ENCODE measurements around the gene GRIPAP1. TPM values are rescaled to one million over a fixed set of nuclear protein-coding genes. Genes with fewer than 3 reads are reported as not detected.

Gene GRIPAP1
- total RNA-seq, 6 experiments from 2014 or later: 23.2 to 32.1 (median 27.5) TPM

DNA sequence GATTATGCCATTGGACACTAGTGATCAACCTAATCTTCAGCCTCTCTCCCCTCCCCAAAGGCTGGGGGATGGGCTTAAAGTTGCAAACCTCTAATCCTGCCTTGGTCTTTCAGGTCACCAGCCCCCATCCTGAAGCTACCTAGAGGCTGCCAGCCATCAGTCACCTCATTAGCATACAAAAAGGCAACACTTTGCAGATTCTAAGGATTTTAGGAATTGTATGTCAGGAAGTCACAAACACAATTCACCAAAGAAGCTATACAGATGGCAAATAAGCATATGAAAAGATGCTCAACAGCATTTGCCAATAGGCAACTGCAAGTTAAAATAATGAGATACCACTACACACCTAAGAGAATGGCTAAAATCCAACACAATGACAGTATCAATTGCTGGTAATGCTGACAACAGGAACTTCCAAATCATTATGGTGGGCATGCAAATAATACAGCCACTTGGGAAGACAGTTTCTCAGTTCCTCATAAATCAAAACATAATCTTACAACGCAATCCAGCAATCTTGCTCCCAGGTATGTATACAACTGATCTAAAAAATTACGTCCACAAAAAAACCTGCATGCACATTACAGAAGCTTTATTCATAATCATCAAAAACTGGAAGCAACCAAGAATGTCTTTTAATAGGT, 74.2 kb downstream of the GRIPAP1 start:
- H3K9me3 Mint-ChIP-seq: no peaks in the 10 kb centered on the region
- peaks cover 3% of the 10 kb centered on the region; the same call in 1 of the 2 replicates for H3K36me3 Mint-ChIP-seq (ENCODE audit: low read depth)
- TF ChIP-seq, protein P1, sequence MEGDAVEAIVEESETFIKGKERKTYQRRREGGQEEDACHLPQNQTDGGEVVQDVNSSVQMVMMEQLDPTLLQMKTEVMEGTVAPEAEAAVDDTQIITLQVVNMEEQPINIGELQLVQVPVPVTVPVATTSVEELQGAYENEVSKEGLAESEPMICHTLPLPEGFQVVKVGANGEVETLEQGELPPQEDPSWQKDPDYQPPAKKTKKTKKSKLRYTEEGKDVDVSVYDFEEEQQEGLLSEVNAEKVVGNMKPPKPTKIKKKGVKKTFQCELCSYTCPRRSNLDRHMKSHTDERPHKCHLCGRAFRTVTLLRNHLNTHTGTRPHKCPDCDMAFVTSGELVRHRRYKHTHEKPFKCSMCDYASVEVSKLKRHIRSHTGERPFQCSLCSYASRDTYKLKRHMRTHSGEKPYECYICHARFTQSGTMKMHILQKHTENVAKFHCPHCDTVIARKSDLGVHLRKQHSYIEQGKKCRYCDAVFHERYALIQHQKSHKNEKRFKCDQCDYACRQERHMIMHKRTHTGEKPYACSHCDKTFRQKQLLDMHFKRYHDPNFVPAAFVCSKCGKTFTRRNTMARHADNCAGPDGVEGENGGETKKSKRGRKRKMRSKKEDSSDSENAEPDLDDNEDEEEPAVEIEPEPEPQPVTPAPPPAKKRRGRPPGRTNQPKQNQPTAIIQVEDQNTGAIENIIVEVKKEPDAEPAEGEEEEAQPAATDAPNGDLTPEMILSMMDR (IDR thresholded peaks at IDR 0.05): no peak
- DNase-seq: no peak
- no peaks in the 10 kb centered on the region for H3K27me3 Mint-ChIP-seq (ENCODE audit: insufficient read depth)
- H3K4me1 Mint-ChIP-seq (ENCODE audit: low read depth): no peaks in the 10 kb centered on the region
- no peak overlapping the region for H3K27ac Mint-ChIP-seq
- no peak overlapping the region for H3K4me3 Mint-ChIP-seq

DNA sequence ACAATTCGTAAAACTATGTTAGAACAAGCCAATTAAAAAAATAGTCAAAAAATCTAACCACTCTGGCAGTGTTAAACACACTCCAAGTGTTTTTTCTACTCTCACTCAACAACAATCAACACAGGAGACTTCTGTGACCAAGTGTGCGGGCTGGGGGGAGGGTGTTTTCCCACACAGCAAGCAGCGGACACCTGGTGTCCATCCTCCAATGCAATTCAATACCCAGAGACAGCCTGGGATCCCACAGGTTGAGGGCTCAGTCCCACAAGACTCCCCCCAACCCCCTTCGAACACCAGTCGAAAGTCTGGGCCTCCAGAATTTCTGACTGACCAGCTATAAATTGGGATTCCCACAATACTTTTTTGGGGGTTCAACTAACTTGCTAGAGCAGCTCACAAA, 74.9 kb downstream of the GRIPAP1 start:
- H3K27ac Mint-ChIP-seq: no peak overlapping the region
- DNase-seq: no peak
- H3K27me3 Mint-ChIP-seq (ENCODE audit: insufficient read depth): no peaks in the 10 kb centered on the region
- no peak overlapping the region for H3K4me3 Mint-ChIP-seq
- H3K4me1 Mint-ChIP-seq (ENCODE audit: low read depth): no peaks in the 10 kb centered on the region
- H3K36me3 Mint-ChIP-seq (ENCODE audit: low read depth): peaks cover 3% of the 10 kb centered on the region; the same call in 1 of the 2 replicates
- TF ChIP-seq, protein P1 (IDR thresholded peaks at IDR 0.05): no peak
- no peaks in the 10 kb centered on the region for H3K9me3 Mint-ChIP-seq

GRCh38 chrX:48924270-48924669, 77.8 kb downstream of the GRIPAP1 start:
- no peak for DNase-seq
- Mint-ChIP-seq H3K27me3 (ENCODE audit: insufficient read depth) (no peaks in the 10 kb centered on the region), H3K4me3 (no peak overlapping the region), H3K36me3 (ENCODE audit: low read depth) (no peaks in the 10 kb centered on the region), H3K9me3 (no peaks in the 10 kb centered on the region), H3K27ac (no peak overlapping the region), H3K4me1 (ENCODE audit: low read depth) (peaks cover 15% of the 10 kb centered on the region)
- TF ChIP-seq, protein P1 (IDR thresholded peaks at IDR 0.05): no peak

DNA sequence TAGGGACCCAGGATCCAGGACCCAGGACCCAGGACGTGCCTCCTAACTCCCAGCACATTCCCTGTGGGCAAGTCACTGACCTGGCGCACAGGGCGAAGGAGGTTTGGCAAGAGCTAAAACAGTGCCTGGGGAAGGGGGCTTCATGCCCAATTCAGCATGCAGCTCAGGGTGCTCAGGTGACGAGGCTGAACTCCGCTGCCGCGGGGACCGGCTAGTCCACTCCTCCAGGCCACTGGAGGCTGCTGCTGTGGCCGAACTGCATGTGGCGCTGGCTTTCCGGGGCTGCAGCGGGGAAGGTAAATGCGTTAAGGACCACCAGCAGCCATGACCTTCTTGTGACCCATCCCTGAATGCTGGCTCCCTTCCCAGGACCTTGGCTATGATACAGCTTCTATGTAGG, 78.3 kb downstream of the GRIPAP1 start:
- peaks cover 16% of the 10 kb centered on the region for H3K4me1 Mint-ChIP-seq (ENCODE audit: low read depth)

More for the DNA sequence above, 78.3 kb downstream of the GRIPAP1 start:
- H3K4me3 Mint-ChIP-seq: no peak overlapping the region
- H3K9me3 Mint-ChIP-seq: no peaks in the 10 kb centered on the region
- no peak overlapping the region for H3K27ac Mint-ChIP-seq
- H3K27me3 Mint-ChIP-seq (ENCODE audit: insufficient read depth): no peaks in the 10 kb centered on the region
- DNase-seq: no peak
- H3K36me3 Mint-ChIP-seq (ENCODE audit: low read depth): no peaks in the 10 kb centered on the region
- TF ChIP-seq, protein P1 (IDR thresholded peaks at IDR 0.05): no peak

Other genes with a start within 250 kb of the GRIPAP1 start
- not detected for gene GLOD5, start 240.5 kb downstream of the GRIPAP1 start, total RNA-seq (2021; fragmentation: NEBNext Ultra II Directional; extraction: Animal tissue kit (Norgen Biotek cat#: 25700))
- gene GATA1, start 215.7 kb downstream of the GRIPAP1 start, total RNA-seq (2021; fragmentation: NEBNext Ultra II Directional; extraction: Animal tissue kit (Norgen Biotek cat#: 25700)): not detected
- 10 to 100 TPM; 22.4 to 30.8 (median 27.1) TPM for gene HDAC6, start 200.2 kb downstream of the GRIPAP1 start, total RNA-seq (2021; fragmentation: NEBNext Ultra II Directional; extraction: Animal tissue kit (Norgen Biotek cat#: 25700))
- gene ERAS, start 175.8 kb downstream of the GRIPAP1 start, total RNA-seq (2021; fragmentation: NEBNext Ultra II Directional; extraction: Animal tissue kit (Norgen Biotek cat#: 25700)): not detected
- gene PCSK1N, start 166.7 kb downstream of the GRIPAP1 start, total RNA-seq (2021; fragmentation: NEBNext Ultra II Directional; extraction: Animal tissue kit (Norgen Biotek cat#: 25700)): not detected
- 10 to 100 TPM; 53.0 to 65.2 (median 61.6) TPM for gene TIMM17B, start 104.5 kb downstream of the GRIPAP1 start, total RNA-seq (2021; fragmentation: NEBNext Ultra II Directional; extraction: Animal tissue kit (Norgen Biotek cat#: 25700))
- 10 to 100 TPM; 66.3 to 82.1 (median 71.1) TPM for gene PQBP1, start 104.3 kb downstream of the GRIPAP1 start, total RNA-seq (2021; fragmentation: NEBNext Ultra II Directional; extraction: Animal tissue kit (Norgen Biotek cat#: 25700))
- gene SLC35A2, start 90.6 kb downstream of the GRIPAP1 start, total RNA-seq (2021; fragmentation: NEBNext Ultra II Directional; extraction: Animal tissue kit (Norgen Biotek cat#: 25700)): 10 to 100 TPM; 45.0 to 53.7 (median 47.0) TPM
- 1 to 10 TPM; 5.8 to 7.5 (median 6.5) TPM for gene PIM2, start 83.2 kb downstream of the GRIPAP1 start, total RNA-seq (2021; fragmentation: NEBNext Ultra II Directional; extraction: Animal tissue kit (Norgen Biotek cat#: 25700))
- gene OTUD5, start 44.7 kb downstream of the GRIPAP1 start, total RNA-seq (2021; fragmentation: NEBNext Ultra II Directional; extraction: Animal tissue kit (Norgen Biotek cat#: 25700)): 10 to 100 TPM; 47.6 to 55.0 (median 52.7) TPM
- gene KCND1, start 30.4 kb downstream of the GRIPAP1 start, total RNA-seq (2021; fragmentation: NEBNext Ultra II Directional; extraction: Animal tissue kit (Norgen Biotek cat#: 25700)): 1 to 10 TPM; 3.0 to 6.2 (median 5.4) TPM
- 10 to 100 TPM; 76.6 to 89.1 (median 83.9) TPM for gene TFE3, start 41.1 kb upstream of the GRIPAP1 start, total RNA-seq (2021; fragmentation: NEBNext Ultra II Directional; extraction: Animal tissue kit (Norgen Biotek cat#: 25700))
- under 1 TPM in 4 of 6 experiments, not detected in 2; 0.05 to 0.62 (median 0.24) TPM for gene CCDC120, start 56.7 kb upstream of the GRIPAP1 start, total RNA-seq (2021; fragmentation: NEBNext Ultra II Directional; extraction: Animal tissue kit (Norgen Biotek cat#: 25700))
- 100 to 1,000 TPM in 1 of 6 experiments, 10 to 100 TPM in 5; 68.0 to 100 (median 76.7) TPM for gene PRAF2, start 71.7 kb upstream of the GRIPAP1 start, total RNA-seq (2021; fragmentation: NEBNext Ultra II Directional; extraction: Animal tissue kit (Norgen Biotek cat#: 25700))
- 10 to 100 TPM; 37.4 to 46.6 (median 41.0) TPM for gene WDR45, start 77.6 kb upstream of the GRIPAP1 start, total RNA-seq (2021; fragmentation: NEBNext Ultra II Directional; extraction: Animal tissue kit (Norgen Biotek cat#: 25700))
- gene GPKOW, start 121.5 kb upstream of the GRIPAP1 start, total RNA-seq (2021; fragmentation: NEBNext Ultra II Directional; extraction: Animal tissue kit (Norgen Biotek cat#: 25700)): 10 to 100 TPM; 20.6 to 27.0 (median 23.7) TPM
- 1 to 10 TPM in 5 of 6 experiments, under 1 TPM in 1; 0.94 to 1.9 (median 1.1) TPM for gene MAGIX, start 160.5 kb upstream of the GRIPAP1 start, total RNA-seq (2021; fragmentation: NEBNext Ultra II Directional; extraction: Animal tissue kit (Norgen Biotek cat#: 25700))
- 100 to 1,000 TPM; 163 to 214 (median 178) TPM for gene PLP2, start 169.6 kb upstream of the GRIPAP1 start, total RNA-seq (2021; fragmentation: NEBNext Ultra II Directional; extraction: Animal tissue kit (Norgen Biotek cat#: 25700))
- gene PRICKLE3, start 184.1 kb upstream of the GRIPAP1 start, total RNA-seq (2021; fragmentation: NEBNext Ultra II Directional; extraction: Animal tissue kit (Norgen Biotek cat#: 25700)): 10 to 100 TPM in 3 of 6 experiments, 1 to 10 TPM in 3; 8.0 to 10.7 (median 9.7) TPM
- under 1 TPM; 0.11 to 0.34 (median 0.24) TPM for gene SYP, start 197.9 kb upstream of the GRIPAP1 start, total RNA-seq (2021; fragmentation: NEBNext Ultra II Directional; extraction: Animal tissue kit (Norgen Biotek cat#: 25700))
- not detected for gene CACNA1F, start 231.1 kb upstream of the GRIPAP1 start, total RNA-seq (2021; fragmentation: NEBNext Ultra II Directional; extraction: Animal tissue kit (Norgen Biotek cat#: 25700))
- gene CCDC22, start 233.2 kb upstream of the GRIPAP1 start, total RNA-seq (2021; fragmentation: NEBNext Ultra II Directional; extraction: Animal tissue kit (Norgen Biotek cat#: 25700)): 10 to 100 TPM; 12.9 to 16.3 (median 15.1) TPM